Left lung (tissue), 10 donors: ENCODE results near the gene GFM1. TPM values are rescaled to one million over a fixed set of nuclear protein-coding genes. Genes with fewer than 3 reads are reported as not detected.

Experiments used
- ATAC-seq: fragments of 200-7000 bp; cut with Tn5 transposase; one replicate; pipeline ENCODE4 v1.9.1; 2020; ENCODE audit warnings: moderate library complexity
- DNase-seq, 4 donors: peaks; one replicate each; pipeline ENCODE4 v3.0.0-alpha.2; 2013 to 2020
- H3K27ac ChIP-seq, 2 donors: fragments of 200-600 bp; sonication (generic) in 1 of 2; one replicate each; pipeline versions ENCODE4 v1.5.0 to v1.8.0; 2020 to 2021
- H3K27me3 ChIP-seq, 2 donors: fragments of 200-600 bp; sonication (generic) in 1 of 2; one replicate each; pipeline versions ENCODE4 v1.5.0 to v1.8.0; 2020 to 2021
- H3K36me3 ChIP-seq, 2 donors: fragments of 200-600 bp; sonication (generic) in 1 of 2; one replicate each; pipeline versions ENCODE4 v1.5.0 to v1.8.0; 2020 to 2021
- H3K4me1 ChIP-seq, 2 donors: fragments of 200-600 bp; one replicate each; pipeline ENCODE4 v1.8.0; 2021
- H3K4me3 ChIP-seq, 2 donors: fragments of 200-600 bp; sonication (generic) in 1 of 2; one replicate each; pipeline versions ENCODE4 v1.5.0 to v1.8.0; 2020 to 2021; ENCODE audit warnings: mild to moderate bottlenecking in 1 of 2
- H3K9me3 ChIP-seq, 2 donors: fragments of 200-600 bp; sonication (generic) in 1 of 2; one replicate each; pipeline versions ENCODE4 v1.5.0 to v1.8.0; 2020 to 2021
- intact Hi-C, 2 donors: fragments of 100-400 bp; cut with DNase I; formaldehyde crosslinking; loops; one replicate each; pipeline versions ENCODE4 v1.11.2 to v1.14.2; 2022
- polyA plus RNA-seq, 6 donors: library from polyadenylated mRNA; unstranded; fragments of 120-200 nt; gene quantifications; one replicate each; pipeline ENCODE4 v1.2.1, GENCODE V29; 2013; ENCODE audit not compliant: insufficient read length in 6 of 6
- total RNA-seq, 2 donors: library from RNA; stranded (reverse); fragmentation: NEBNext Ultra II Directional; extraction: Animal tissue kit (Norgen Biotek cat#: 25700); gene quantifications; one replicate each; pipeline ENCODE4 v1.2.1, GENCODE V29; 2021
- TF ChIP-seq, protein P1 (sequence below), 2 donors: fragments of 200-600 bp; sonication (generic) in 1 of 2; IDR thresholded peaks; one replicate each; pipeline versions ENCODE4 v1.5.0 to v1.8.0; 2021; ENCODE audit warnings: antibody characterized with exemption in 2 of 2
- donor health status: DM: no; HTN: yes; CAD: no.
- donor health status: DM: no; HTN: no; CAD: no.

Gene GFM1
- total and polyA plus RNA-seq, 8 donors: 28.9 to 63.8 (median 56.9) TPM

DNA sequence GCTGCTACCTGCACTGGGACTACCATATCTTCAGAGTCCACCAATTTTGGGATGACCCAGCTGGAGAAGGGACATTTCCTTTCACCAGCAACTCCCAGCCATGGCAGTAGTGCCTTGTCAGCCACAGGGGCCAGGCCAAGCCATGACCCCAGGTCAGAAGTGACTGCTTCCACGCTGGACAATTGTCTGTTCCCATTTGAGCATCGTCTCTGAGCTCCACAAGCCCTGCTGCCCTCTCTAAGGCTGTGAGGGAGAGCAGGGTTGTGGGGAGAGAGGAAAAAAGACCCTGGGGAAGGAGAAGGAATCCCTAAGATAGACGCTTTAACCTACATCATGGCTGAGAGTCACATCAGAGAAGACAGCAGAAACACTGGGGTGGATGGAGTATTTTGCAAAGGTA lies 95.3 kb downstream of the GFM1 start:
- DNase-seq (no peak), ATAC-seq (no peak)
- TF ChIP-seq, protein P1, sequence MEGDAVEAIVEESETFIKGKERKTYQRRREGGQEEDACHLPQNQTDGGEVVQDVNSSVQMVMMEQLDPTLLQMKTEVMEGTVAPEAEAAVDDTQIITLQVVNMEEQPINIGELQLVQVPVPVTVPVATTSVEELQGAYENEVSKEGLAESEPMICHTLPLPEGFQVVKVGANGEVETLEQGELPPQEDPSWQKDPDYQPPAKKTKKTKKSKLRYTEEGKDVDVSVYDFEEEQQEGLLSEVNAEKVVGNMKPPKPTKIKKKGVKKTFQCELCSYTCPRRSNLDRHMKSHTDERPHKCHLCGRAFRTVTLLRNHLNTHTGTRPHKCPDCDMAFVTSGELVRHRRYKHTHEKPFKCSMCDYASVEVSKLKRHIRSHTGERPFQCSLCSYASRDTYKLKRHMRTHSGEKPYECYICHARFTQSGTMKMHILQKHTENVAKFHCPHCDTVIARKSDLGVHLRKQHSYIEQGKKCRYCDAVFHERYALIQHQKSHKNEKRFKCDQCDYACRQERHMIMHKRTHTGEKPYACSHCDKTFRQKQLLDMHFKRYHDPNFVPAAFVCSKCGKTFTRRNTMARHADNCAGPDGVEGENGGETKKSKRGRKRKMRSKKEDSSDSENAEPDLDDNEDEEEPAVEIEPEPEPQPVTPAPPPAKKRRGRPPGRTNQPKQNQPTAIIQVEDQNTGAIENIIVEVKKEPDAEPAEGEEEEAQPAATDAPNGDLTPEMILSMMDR (IDR thresholded peaks at IDR 0.05): no peak
- peaks cover 0 to 8% of the 10 kb centered on the region in 2 donors for H3K9me3 ChIP-seq
- no peak overlapping the region for H3K27ac ChIP-seq
- no peak overlapping the region for H3K4me3 ChIP-seq
- intact Hi-C loops: no loop called here
- no peaks in the 10 kb centered on the region for H3K27me3 ChIP-seq
- peaks cover 0 to 9% of the 10 kb centered on the region in 2 donors for H3K36me3 ChIP-seq
- no peaks in the 10 kb centered on the region for H3K4me1 ChIP-seq

Other genes with a start within 250 kb of the GFM1 start
- 10 to 100 TPM; 12.0 TPM for gene MLF1, start 73.3 kb upstream of the GFM1 start, total RNA-seq
- gene MLF1, start 73.3 kb upstream of the GFM1 start, polyA plus RNA-seq: 10 to 100 TPM; 58.5 to 87.0 (median 63.4) TPM
- 10 to 100 TPM; 31.4 to 52.5 TPM for gene LXN, start 28.1 kb downstream of the GFM1 start, total RNA-seq
- 100 to 1,000 TPM; 138 to 223 (median 198) TPM for gene LXN, start 28.1 kb downstream of the GFM1 start, polyA plus RNA-seq
- gene RARRES1, start 87.9 kb downstream of the GFM1 start, total RNA-seq: 100 to 1,000 TPM in 1 of 2 donors, 10 to 100 TPM in 1; 52.4 to 131 TPM
- gene RARRES1, start 87.9 kb downstream of the GFM1 start, polyA plus RNA-seq: 100 to 1,000 TPM in 1 of 6 donors, 10 to 100 TPM in 5; 39.4 to 112 (median 65.2) TPM
- 100 to 1,000 TPM in 1 of 2 donors, 10 to 100 TPM in 1; 86.4 to 134 TPM for gene MFSD1, start 157.5 kb downstream of the GFM1 start, total RNA-seq
- gene MFSD1, start 157.5 kb downstream of the GFM1 start, polyA plus RNA-seq: 10 to 100 TPM; 48.6 to 56.7 (median 51.9) TPM